ENCODE measurements around the gene THSD4.

DNA sequence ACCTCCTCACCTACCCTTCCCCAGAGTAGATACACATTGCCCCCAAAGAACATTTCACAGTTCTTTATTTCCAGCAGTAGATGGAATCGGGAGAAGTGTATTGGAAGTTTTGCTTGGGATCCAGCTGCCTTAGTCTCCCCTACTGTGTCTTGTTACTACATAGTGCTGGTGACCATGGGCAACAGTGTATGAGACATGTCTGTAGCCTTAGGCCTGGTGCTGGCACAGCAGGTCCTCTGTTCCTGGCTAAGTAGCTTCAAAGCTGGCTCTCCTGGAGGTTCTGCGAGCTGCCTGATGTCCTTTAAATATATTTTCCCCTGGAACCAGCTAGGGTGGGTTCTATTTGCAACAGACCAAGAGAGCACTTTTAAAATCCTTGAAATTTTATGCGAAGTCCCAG, 174.7 kb downstream of the THSD4 start:
- no peak for TF ChIP-seq POLR2AphosphoS5 (IDR thresholded peaks at IDR 0.05; ENCODE audit: low read depth, low read length)
- TF ChIP-seq, protein P1, sequence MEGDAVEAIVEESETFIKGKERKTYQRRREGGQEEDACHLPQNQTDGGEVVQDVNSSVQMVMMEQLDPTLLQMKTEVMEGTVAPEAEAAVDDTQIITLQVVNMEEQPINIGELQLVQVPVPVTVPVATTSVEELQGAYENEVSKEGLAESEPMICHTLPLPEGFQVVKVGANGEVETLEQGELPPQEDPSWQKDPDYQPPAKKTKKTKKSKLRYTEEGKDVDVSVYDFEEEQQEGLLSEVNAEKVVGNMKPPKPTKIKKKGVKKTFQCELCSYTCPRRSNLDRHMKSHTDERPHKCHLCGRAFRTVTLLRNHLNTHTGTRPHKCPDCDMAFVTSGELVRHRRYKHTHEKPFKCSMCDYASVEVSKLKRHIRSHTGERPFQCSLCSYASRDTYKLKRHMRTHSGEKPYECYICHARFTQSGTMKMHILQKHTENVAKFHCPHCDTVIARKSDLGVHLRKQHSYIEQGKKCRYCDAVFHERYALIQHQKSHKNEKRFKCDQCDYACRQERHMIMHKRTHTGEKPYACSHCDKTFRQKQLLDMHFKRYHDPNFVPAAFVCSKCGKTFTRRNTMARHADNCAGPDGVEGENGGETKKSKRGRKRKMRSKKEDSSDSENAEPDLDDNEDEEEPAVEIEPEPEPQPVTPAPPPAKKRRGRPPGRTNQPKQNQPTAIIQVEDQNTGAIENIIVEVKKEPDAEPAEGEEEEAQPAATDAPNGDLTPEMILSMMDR (IDR thresholded peaks at IDR 0.05; ENCODE audit: control extremely low read depth in 1 of 3, insufficient read depth in 1 of 3, low read depth in 1 of 3, low read length in 3 of 3): no peak

Measured in H1 (cell line).